HG02943 (cell line): ENCODE results near the gene NRXN3.

Experiments
- ATAC-seq: cut with Tn5 transposase; IDR thresholded peaks from one replicate; pipeline ENCODE4 v1.9.1; 2021; ENCODE audit warnings: mild to moderate bottlenecking, low read depth, moderate library complexity; ENCODE audit not compliant: unreplicated experiment

Gene NRXN3

DNA sequence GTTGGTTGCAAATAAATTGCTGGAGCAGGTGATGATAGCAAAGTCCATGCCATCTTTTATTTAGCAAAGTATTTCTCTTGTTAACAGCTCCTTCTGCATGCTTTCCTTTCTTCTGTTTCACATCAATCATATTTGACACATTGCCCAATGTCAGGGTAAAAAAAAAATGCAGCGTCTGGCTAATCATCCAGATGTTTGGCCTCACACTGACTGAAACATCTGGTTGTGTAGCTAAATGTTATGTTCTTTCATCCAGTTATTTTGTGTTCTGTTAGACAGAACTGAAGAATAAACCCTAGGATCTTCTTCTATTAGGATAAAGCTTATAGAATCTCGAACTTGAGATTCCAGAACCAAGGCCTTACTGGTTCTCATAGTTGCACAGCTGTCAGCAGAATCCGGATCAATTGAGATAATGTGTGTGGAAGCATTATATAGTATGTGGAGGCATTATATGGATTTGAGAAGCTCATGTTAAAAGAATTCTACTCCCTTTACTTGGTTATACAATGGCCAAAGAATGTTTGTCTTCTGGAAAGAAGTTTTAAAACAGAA, 1182.0 kb downstream of the NRXN3 start:
- no peak for ATAC-seq

- no peak for ATAC-seq
Measured at GRCh38 chr14:79354336-79354735, 1184.2 kb downstream of the NRXN3 start.

- ATAC-seq = no peak
Measured at GRCh38 chr14:79356040-79356439, 1185.9 kb downstream of the NRXN3 start.

- ATAC-seq = no peak
Measured at GRCh38 chr14:79357307-79357706, 1187.1 kb downstream of the NRXN3 start.

- ATAC-seq = no peak
Measured at GRCh38 chr14:79363291-79363690, 1193.1 kb downstream of the NRXN3 start.

DNA sequence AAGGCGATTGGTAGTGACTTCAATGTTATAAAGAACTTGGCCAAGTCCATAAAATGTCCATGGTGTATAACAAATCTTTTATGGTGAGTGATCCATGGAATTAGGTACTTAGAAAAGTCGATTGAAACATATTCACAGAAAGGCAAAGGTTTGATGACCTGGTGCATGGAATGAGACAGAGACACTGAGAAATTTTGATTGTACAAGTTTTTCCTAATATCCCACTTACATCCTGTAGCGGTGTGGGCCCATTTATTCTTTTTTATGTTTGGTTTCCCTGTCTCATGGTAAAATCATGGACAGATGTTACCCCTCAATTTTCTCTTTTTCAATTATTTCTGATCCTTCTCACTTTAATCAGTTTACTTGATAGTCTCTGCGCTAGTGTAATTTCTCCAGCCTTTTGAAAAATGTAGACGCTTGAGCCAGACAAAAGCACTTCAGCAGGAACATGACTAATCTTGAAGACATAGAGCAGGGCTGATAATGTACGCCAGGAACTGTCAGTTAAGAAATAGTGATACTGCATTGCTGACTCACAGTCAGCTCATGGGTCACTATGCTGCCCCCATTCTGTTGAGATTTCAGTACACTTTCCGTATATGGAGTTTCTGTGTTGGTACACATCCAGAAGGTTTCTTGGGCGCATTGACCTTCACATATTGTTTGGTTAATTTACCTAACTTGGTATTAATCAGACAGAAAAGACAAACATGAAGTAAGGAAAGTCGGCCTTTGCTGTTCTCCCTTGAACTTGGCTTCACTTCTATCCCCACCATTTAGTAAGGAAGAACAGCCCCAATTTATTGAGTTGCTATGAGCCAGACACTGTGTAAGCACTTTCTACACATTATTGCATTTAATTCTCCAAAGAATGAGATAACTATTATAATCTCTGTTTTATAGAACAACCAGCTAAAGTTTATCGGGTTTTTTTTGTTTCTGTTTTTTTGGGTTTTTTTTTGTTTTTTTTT, 1199.5 kb downstream of the NRXN3 start:
- no peak for ATAC-seq

- no peak for ATAC-seq
Measured at GRCh38 chr14:79370969-79371368, 1200.8 kb downstream of the NRXN3 start.

DNA sequence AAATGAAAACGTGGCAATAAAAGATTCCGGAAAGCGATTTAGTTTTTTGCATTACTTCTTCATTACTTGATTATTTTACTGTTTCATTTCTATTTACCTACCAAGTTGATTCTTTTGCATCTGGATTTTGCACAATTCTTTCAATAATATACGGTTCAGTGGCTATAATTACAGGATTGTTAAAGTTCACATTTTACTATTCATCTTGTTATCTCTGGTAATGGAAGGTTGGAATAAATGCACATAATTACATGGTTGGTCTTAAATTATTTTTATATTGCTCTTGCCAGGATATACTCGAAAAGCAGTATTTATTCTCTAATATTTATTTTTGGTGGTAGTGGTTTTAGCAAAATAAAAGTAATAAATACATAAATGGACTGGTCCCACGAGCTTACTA, 1203.3 kb downstream of the NRXN3 start:
- ATAC-seq = no peak

- ATAC-seq = no peak
Measured at GRCh38 chr14:79375356-79375755, 1205.2 kb downstream of the NRXN3 start.

- ATAC-seq = no peak
Measured at GRCh38 chr14:79376557-79376956, 1206.4 kb downstream of the NRXN3 start.

GRCh38 chr14:79378020-79378419, 1207.8 kb downstream of the NRXN3 start:
- no peak for ATAC-seq

DNA sequence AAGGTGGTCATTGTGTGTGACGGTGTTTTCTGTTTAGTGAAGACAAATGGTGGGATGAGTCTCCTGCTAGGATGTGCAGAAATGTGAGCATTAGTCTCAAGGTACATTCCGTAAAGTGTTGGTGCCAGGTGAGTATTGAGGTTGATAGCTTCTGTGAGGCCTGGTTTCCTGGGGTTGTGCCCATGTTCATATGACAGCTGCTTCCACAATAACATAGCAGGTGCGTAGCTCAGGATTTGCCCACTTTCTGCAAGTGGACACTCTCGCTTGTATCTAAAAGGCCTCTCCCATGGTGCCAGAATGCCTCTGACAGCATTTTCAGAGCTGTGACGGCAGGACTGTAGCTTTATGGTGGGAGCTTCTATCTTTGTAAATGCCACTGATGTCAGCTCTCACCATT, 1209.1 kb downstream of the NRXN3 start:
- no peak for ATAC-seq

GRCh38 chr14:79383031-79383430, 1212.9 kb downstream of the NRXN3 start:
- no peak for ATAC-seq

- ATAC-seq = no peak
Measured at GRCh38 chr14:79383475-79383874, 1213.3 kb downstream of the NRXN3 start.

DNA sequence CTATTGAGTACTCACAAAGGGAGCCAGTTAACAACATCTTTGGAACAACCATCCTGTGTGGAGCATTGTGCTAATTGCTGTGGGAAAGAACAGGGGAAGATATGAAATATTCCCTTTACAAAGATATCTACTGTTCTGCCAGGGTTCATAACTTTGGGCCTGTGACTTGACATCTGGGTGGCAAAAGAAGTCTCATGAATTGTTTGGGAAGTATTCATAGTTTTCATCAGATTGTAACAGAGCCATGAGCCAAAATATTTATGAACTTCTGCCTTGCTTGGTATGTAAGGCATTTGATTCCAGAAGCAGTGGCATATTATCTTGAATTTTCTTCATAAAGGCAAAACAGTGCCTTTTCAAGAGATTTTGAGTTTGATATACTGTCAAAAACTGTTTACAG, 1224.9 kb downstream of the NRXN3 start:
- no peak for ATAC-seq

DNA sequence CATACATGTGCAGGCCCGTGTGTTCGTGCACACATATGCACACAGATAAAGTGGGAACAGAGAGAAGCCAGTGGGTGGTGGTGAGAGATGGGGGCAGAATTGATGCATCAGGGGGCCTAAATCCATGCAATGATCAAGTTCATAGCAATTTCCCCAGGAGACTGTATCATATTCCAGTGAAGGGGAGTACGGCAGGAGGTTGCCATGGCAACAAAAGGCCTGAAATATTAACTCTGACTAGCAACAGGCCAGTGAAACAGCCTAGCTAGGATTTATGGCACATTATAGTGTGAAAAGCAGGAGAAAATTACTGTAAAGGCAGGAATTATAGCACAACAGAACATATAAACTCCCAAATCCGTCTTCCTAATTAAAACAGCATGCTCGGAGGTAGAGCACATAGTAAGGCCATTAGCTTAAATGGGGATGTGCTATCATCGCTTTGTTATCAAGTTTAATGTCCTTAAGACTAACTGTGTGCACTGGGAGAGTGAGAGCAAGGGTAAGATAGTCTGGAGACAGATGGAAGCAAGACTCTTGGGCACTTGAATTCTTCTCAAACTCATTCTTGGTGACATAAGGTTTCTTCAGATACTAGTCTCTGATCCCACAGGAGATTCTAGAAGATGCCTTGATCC, 1234.8 kb downstream of the NRXN3 start:
- ATAC-seq = no peak

- no peak for ATAC-seq
Measured at GRCh38 chr14:79405512-79405910, 1235.3 kb downstream of the NRXN3 start.

DNA sequence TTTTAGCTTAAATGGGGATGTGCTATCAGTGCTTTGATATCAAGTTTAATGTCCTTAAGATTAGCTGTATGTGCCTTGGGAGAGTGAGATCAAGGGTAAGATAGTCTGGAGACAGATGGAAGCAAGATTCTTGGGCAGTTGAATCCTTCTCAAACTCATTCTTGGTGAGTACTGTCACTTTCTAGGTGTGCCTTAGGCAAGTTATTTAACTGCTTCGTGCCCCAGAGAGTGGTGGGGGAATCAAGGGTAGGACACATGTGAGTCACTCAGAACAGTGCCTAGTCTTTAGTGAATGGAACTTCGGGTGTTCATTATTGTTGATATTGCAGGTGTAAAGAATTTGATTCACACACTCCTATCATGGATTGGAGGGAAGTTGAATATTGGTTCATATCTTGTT, 1237.4 kb downstream of the NRXN3 start:
- ATAC-seq = no peak

- no peak for ATAC-seq
Measured at GRCh38 chr14:79408696-79409095, 1238.5 kb downstream of the NRXN3 start.

GRCh38 chr14:79411403-79412174, 1241.4 kb downstream of the NRXN3 start:
- no peak for ATAC-seq

- ATAC-seq = no peak
Measured at GRCh38 chr14:79412822-79413221, 1242.6 kb downstream of the NRXN3 start.
